OCI-LY3 (cell line): ENCODE data around the gene NXF1.
A peak's percentile ranks its signal among the peaks of the same experiment; 100 is the strongest.
"Not testable (repeated sequence)": the region's sequence is repeated elsewhere in the genome, so short reads cannot be mapped to it uniquely, and the experiment has no call there.

Experiments
- H2AFZ ChIP-seq: fragments of 200-600, 300-600 bp; shearing (Covaris generic); 2 replicates; pipeline ENCODE4 v1.6.0; 2014; ENCODE audit warnings: antibody characterized with exemption, low read depth, low read length
- H3K27ac ChIP-seq: fragments of 200-600, 300-600 bp; sonication (generic); 2 replicates; pipeline ENCODE4 v1.5.1; 2014; ENCODE audit warnings: mild to moderate bottlenecking, low read length, moderate library complexity, mixed read lengths
- H3K27me3 ChIP-seq: fragments of 200-600, 300-600 bp; sonication (generic); 2 replicates; pipeline ENCODE4 v1.6.1; 2014; ENCODE audit warnings: low read depth, low read length, mixed read lengths
- H3K36me3 ChIP-seq: fragments of 200-600, 300-600 bp; sonication (generic); replicated peaks from 2 replicates; pipeline ENCODE3; 2014; ENCODE audit warnings: low read depth, low read length, mixed read lengths
- H3K4me1 ChIP-seq: fragments of 300-600, 200-600 bp; sonication (generic); 2 replicates; pipeline ENCODE4 v1.6.1; 2014; ENCODE audit warnings: low read length, mixed read lengths
- H3K4me2 ChIP-seq: fragments of 200-600, 300-600 bp; sonication (generic); 2 replicates; pipeline ENCODE4 v1.6.1; 2014; ENCODE audit warnings: low read length, mixed read lengths
- H3K4me3 ChIP-seq: fragments of 300-600, 200-600 bp; sonication (generic); 2 replicates; pipeline ENCODE4 v1.5.1; 2014; ENCODE audit warnings: antibody characterized with exemption, mild to moderate bottlenecking, low read length, moderate library complexity
- H3K79me2 ChIP-seq: fragments of 300-600, 200-600 bp; shearing (Covaris generic); 2 replicates; pipeline ENCODE4 v1.6.1; 2014; ENCODE audit warnings: mild to moderate bottlenecking, low read length, mixed read lengths
- H3K9ac ChIP-seq: fragments of 300-600, 200-600 bp; shearing (Covaris generic); 2 replicates; pipeline ENCODE4 v1.6.0; 2014; ENCODE audit warnings: mild to moderate bottlenecking, low read length, moderate library complexity
- H3K9me3 ChIP-seq: fragments of 200-600, 300-600 bp; shearing (Covaris generic); 2 replicates; pipeline ENCODE4 v1.6.1; 2014; ENCODE audit warnings: low read length, mixed read lengths; ENCODE audit not compliant: insufficient read depth
- H4K20me1 ChIP-seq: fragments of 200-600, 300-600 bp; sonication (generic); 2 replicates; pipeline ENCODE4 v1.6.1; 2016; ENCODE audit warnings: low read length, mixed read lengths; ENCODE audit not compliant: insufficient read depth
- EZH2phosphoT487 ChIP-seq: fragments of 200-600 bp; shearing (Covaris generic); IDR thresholded peaks from 2 replicates; pipeline ENCODE4 v1.6.1; 2018; ENCODE audit warnings: antibody characterized with exemption, mixed run types, low read depth
- TF ChIP-seq, protein P1 (sequence below): fragments of 200-600, 300-600 bp; sonication (generic); IDR thresholded peaks from 2 replicates; pipeline ENCODE4 v1.5.1; 2014; ENCODE audit warnings: antibody characterized with exemption, low read length, low read depth

NXF1 gene

DNA sequence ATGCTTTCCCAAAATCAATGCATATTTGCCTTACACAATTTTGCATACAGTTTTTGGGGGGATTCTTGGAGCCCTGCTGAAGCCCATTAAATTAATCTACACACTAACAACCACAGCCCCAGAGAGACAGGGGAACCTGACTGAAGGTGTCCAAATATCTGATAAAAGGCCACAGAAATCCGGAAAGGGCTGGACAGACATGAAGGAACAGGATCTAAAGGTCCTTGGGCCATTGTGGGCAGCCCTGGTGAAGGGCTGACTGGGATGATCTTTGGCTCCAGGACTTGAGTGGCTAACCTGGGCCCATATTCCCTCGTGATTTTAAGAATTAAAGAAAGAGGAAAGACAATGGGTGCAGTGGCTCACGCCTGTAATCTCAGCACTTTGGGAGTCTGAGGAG is 40.9 kb upstream of the NXF1 start:
- H3K79me2 ChIP-seq, result no peaks in the 10 kb centered on the region
- no peak overlapping the region for H3K9ac ChIP-seq
- no peaks in the 10 kb centered on the region for H3K9me3 ChIP-seq
- peaks cover 10% of the 10 kb centered on the region for H3K4me1 ChIP-seq
- no peak overlapping the region for H3K4me2 ChIP-seq
- H3K27me3 ChIP-seq, result no peaks in the 10 kb centered on the region
- no peak overlapping the region for H2AFZ ChIP-seq
- H3K36me3 ChIP-seq, result no peaks in the 10 kb centered on the region
- TF ChIP-seq, protein P1, sequence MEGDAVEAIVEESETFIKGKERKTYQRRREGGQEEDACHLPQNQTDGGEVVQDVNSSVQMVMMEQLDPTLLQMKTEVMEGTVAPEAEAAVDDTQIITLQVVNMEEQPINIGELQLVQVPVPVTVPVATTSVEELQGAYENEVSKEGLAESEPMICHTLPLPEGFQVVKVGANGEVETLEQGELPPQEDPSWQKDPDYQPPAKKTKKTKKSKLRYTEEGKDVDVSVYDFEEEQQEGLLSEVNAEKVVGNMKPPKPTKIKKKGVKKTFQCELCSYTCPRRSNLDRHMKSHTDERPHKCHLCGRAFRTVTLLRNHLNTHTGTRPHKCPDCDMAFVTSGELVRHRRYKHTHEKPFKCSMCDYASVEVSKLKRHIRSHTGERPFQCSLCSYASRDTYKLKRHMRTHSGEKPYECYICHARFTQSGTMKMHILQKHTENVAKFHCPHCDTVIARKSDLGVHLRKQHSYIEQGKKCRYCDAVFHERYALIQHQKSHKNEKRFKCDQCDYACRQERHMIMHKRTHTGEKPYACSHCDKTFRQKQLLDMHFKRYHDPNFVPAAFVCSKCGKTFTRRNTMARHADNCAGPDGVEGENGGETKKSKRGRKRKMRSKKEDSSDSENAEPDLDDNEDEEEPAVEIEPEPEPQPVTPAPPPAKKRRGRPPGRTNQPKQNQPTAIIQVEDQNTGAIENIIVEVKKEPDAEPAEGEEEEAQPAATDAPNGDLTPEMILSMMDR, result no peak
- TF ChIP-seq EZH2phosphoT487, result no peak
- no peak overlapping the region for H3K4me3 ChIP-seq
- no peak overlapping the region for H3K27ac ChIP-seq
- peaks cover 2% of the 10 kb centered on the region for H4K20me1 ChIP-seq

DNA sequence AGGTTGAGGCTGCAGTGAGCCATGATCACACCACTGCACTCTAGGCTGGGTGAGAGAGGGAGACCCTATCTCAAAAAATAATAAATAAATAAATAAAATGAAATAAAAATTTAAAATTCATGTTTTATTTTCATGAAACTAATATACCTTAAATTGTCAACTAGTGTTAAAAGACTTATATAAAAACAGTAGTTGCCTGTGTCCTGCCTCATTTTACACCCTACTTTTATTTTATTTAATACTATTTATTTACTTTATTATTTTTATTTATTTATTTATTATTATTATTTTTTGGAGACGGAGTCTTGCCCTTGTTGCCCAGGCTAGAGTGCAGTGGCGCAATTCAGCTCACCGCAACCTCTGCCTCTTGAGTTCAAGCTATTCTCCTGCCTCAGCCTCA is 38.9 kb upstream of the NXF1 start:
- H3K4me3 ChIP-seq, result no peak overlapping the region
- no peak overlapping the region for H3K4me2 ChIP-seq
- no peaks in the 10 kb centered on the region for H3K36me3 ChIP-seq
- H3K79me2 ChIP-seq, result peaks cover 3% of the 10 kb centered on the region
- H3K4me1 ChIP-seq, result peaks cover 18% of the 10 kb centered on the region
- H3K9me3 ChIP-seq, result no peaks in the 10 kb centered on the region
- H4K20me1 ChIP-seq, result no peaks in the 10 kb centered on the region
- TF ChIP-seq, protein P1, result no peak
- no peak for TF ChIP-seq EZH2phosphoT487
- no peaks in the 10 kb centered on the region for H3K27me3 ChIP-seq
- H3K27ac ChIP-seq, result no peak overlapping the region
- H3K9ac ChIP-seq, result no peak overlapping the region
- no peak overlapping the region for H2AFZ ChIP-seq

DNA sequence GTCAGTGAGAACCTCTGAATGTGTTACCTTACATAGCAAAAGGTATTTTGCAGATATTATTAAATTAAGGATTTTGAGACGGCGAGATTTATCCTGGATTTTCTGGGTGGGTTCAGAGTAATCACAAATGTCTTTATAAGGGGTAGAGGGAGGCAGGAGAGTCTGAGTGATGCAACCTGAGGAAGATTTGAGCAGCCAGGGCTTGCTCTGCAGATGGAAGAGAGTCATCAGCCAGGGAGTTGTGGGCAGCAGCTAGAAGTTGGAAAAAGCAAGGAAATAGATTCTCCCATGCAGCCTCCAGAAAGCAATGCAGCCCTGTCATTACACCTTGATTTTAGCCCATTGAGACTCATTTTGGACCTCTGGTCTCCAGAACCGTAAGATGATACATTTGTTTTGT is 38.2 kb upstream of the NXF1 start:
- Histone ChIP-seq H3K9ac (no peak overlapping the region), H3K79me2 (peaks cover 10% of the 10 kb centered on the region), H3K36me3 (no peaks in the 10 kb centered on the region), H3K9me3 (no peaks in the 10 kb centered on the region), H3K4me3 (no peak overlapping the region), H3K4me1 (peaks cover 18% of the 10 kb centered on the region), H4K20me1 (no peaks in the 10 kb centered on the region), H3K27me3 (no peaks in the 10 kb centered on the region), H3K4me2 (no peak overlapping the region), H3K27ac (no peak overlapping the region), H2AFZ (no peak overlapping the region)
- TF ChIP-seq, protein P1, result no peak
- no peak for TF ChIP-seq EZH2phosphoT487

DNA sequence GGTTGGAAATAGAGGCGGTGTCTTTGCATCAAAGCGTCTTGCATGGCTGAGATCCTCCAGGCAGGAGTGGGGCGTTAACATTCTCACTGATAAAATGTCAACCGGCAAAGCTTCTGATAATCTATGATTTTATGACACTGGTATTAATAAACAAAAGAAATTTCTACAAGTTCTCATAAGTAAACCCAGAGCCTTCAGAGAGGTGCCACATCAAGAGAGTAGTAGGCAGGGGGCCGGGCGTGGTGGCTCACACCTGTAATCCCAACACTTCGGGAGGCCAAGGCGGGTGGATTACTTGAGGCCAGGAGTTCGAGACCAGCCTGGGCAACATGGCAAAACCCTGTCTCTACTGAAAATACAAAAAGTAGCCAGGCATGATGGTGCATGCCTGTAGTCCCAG is 37.7 kb upstream of the NXF1 start:
- not testable (repeated sequence) for H4K20me1 ChIP-seq, H3K36me3 ChIP-seq, H3K27me3 ChIP-seq, H3K9me3 ChIP-seq
- H2AFZ ChIP-seq, result peak overlapping the region; percentile 48
- peak overlapping the region; percentile 93 for H3K9ac ChIP-seq
- H3K4me1 ChIP-seq, result peaks cover 23% of the 10 kb centered on the region
- H3K4me3 ChIP-seq, result peak overlapping the region; percentile 97
- peak overlapping the region; percentile 98; the same call in 1 of the 2 replicates for H3K27ac ChIP-seq
- H3K79me2 ChIP-seq, result peaks cover 16% of the 10 kb centered on the region
- H3K4me2 ChIP-seq, result peak overlapping the region; percentile 94
